Activated CD8-positive, alpha-beta T cell treated with anti-CD3 and anti-CD28 coated beads for 36 hours (primary cell): ENCODE results near the gene FAM47E. TPM values are rescaled to one million over a fixed set of nuclear protein-coding genes. Genes with fewer than 3 reads are reported as not detected.
A peak's percentile ranks its signal among the peaks of the same experiment; 100 is the strongest.

ENCODE experiments used
- ATAC-seq: fragments of 200-7000 bp; cut with Tn5 transposase; one replicate; pipeline ENCODE4 v1.10.0; 2021; ENCODE audit warnings: mild to moderate bottlenecking, moderate library complexity
- CTCF ChIA-PET: fragments of 350-600 bp; sonication (Branson Sonifier 250); formaldehyde crosslinking; loops from one replicate; lab custom pipeline; 2021; ENCODE audit warnings: antibody characterized with exemption; lab: Charles Lee
- POLR2A ChIA-PET: fragments of 350-600 bp; sonication (Branson Sonifier 250); formaldehyde crosslinking; loops from one replicate; lab custom pipeline; 2021; ENCODE audit warnings: antibody characterized with exemption; lab: Charles Lee
- DNase-seq: peaks from one replicate; pipeline ENCODE4 v3.0.0-alpha.2; 2020
- H3K27ac Mint-ChIP-seq: one replicate; pipeline ENCODE4 v1.8.0; 2021; ENCODE audit warnings: mild to moderate bottlenecking, mixed read lengths
- H3K27me3 Mint-ChIP-seq: one replicate; pipeline ENCODE4 v1.8.0; 2021; ENCODE audit warnings: mixed read lengths
- H3K36me3 Mint-ChIP-seq: one replicate; pipeline ENCODE4 v1.8.0; 2021; ENCODE audit warnings: low read depth, mixed read lengths
- H3K4me1 Mint-ChIP-seq: one replicate; pipeline ENCODE4 v1.8.0; 2021; ENCODE audit warnings: low read depth, mixed read lengths
- H3K4me3 Mint-ChIP-seq: one replicate; pipeline ENCODE4 v1.8.0; 2021; ENCODE audit warnings: mild to moderate bottlenecking, moderate library complexity, mixed read lengths
- H3K9me3 Mint-ChIP-seq: one replicate; pipeline ENCODE4 v1.8.0; 2021; ENCODE audit warnings: mixed read lengths
- intact Hi-C: fragments of 100-400 bp; cut with micrococcal nuclease; formaldehyde crosslinking; loops from one replicate; pipeline ENCODE4 v1.10.0; 2022
- total RNA-seq, 2 experiments: library from RNA; stranded (reverse); gene quantifications; one replicate each; pipeline ENCODE4 v1.2.3, GENCODE V29; 2021
- TF ChIP-seq, protein P1 (sequence below): fragments of 200-600 bp; IDR thresholded peaks from one replicate; pipeline ENCODE4 v1.8.0; 2022; ENCODE audit warnings: antibody characterized with exemption, mild to moderate bottlenecking

Gene FAM47E, protein sequence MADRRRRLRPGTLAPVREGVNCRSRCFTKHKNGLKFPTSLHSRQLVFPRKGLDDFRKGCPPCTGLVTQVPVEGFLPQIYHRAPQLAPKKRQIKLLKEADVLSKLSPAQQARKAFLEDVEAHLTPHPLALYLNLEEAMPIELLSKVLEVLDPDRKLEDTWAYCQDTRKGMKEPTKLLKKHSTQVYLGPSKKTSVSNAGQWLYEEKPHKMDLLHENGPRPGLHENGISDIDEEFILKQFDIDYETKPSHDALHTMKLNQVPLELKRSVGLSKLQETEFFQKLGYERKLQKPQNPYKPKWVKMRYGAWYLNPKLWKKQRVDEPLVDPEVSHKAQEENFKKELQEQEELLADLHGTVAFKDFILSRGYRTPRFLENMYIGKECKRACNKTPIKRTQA
- not detected for total RNA-seq

GRCh38 chr4:76251441-76252270 is at the start of gene FAM47E:
TSS of gene FAM47E (plus strand) at chr4:76251721. CDS start at chr4:76251747, 26 bp downstream.
- H3K4me3 Mint-ChIP-seq, result peak within 1 kb of the TSS; percentile 73
- ChIA-PET POLR2A (no interaction called here), CTCF (interaction anchor here (1.5 to 5.0 kb wide), 3 partner anchors 72 to 126 kb away, joined by 11 to 29 read pairs (median 17); no protein-coding TSS in a partner anchor)

DNA sequence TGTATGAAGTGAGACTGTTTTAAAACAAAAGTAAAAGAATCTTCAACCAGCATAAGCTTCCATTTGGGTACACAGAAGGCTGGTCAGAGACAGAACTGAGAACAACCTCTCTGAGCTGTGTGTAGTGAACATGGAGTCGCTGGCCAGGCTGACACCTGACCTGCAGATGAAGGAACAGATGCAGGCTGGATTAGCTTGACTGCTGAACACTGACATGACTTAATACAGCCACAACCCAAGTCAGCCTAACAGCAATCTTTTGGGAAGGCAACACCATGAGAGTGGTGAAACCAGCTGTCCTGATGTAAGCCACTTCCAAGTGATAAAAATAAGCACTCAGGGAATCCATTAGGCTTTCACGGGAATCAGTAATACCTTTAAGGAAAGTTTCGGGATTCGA is 48.0 kb upstream of the FAM47E start:
- no peak for ATAC-seq
- no peak for DNase-seq
- intact Hi-C loops, result no loop called here
- Mint-ChIP-seq H3K9me3 (no peaks in the 10 kb centered on the region), H3K36me3 (no peaks in the 10 kb centered on the region), H3K27ac (no peak overlapping the region), H3K27me3 (no peaks in the 10 kb centered on the region), H3K4me1 (peaks cover 44% of the 10 kb centered on the region), H3K4me3 (no peak overlapping the region)
- TF ChIP-seq, protein P1, sequence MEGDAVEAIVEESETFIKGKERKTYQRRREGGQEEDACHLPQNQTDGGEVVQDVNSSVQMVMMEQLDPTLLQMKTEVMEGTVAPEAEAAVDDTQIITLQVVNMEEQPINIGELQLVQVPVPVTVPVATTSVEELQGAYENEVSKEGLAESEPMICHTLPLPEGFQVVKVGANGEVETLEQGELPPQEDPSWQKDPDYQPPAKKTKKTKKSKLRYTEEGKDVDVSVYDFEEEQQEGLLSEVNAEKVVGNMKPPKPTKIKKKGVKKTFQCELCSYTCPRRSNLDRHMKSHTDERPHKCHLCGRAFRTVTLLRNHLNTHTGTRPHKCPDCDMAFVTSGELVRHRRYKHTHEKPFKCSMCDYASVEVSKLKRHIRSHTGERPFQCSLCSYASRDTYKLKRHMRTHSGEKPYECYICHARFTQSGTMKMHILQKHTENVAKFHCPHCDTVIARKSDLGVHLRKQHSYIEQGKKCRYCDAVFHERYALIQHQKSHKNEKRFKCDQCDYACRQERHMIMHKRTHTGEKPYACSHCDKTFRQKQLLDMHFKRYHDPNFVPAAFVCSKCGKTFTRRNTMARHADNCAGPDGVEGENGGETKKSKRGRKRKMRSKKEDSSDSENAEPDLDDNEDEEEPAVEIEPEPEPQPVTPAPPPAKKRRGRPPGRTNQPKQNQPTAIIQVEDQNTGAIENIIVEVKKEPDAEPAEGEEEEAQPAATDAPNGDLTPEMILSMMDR, result no peak
- POLR2A ChIA-PET, result interaction anchor here (0.6 kb wide), 1 partner anchor 84 kb away, joined by 3 read pairs; no protein-coding TSS in a partner anchor
- CTCF ChIA-PET, result interaction anchor here (1.7 kb wide), 1 partner anchor 24 kb away, joined by 7 read pairs; no protein-coding TSS in a partner anchor

More at GRCh38 chr4:76251441-76252270, at the start of gene FAM47E:
- DNase-seq (peak; percentile 57), ATAC-seq (peak; percentile 86)
- H3K4me1 Mint-ChIP-seq, result peaks cover 6% of the 10 kb centered on the region
- intact Hi-C loops, result no loop called here
- no peak within 1 kb of the TSS for H3K27ac Mint-ChIP-seq
- no peaks in the 10 kb centered on the region for H3K9me3 Mint-ChIP-seq
- TF ChIP-seq, protein P1, result peak; percentile 49
- peaks cover 59% of the 10 kb centered on the region for H3K27me3 Mint-ChIP-seq
- no peaks in the 10 kb centered on the region for H3K36me3 Mint-ChIP-seq

DNA sequence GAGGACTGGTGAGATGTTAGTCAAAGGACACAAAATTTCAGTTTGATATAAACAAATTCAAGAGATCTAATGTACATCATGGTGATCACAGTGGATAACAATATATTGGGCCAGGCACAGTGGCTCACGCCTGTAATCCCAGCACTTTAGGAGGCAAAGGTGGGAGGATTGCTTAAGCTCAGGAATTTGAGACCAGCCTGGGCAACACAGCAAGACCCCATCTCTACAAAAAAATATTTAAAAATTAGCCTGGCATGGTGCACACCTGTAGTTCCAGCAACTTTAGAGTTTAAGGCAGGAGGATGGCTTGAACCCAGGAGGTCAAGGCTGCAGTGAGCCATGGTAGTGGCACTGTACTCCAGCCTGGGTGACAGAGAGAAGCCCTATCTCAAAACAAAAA is 46.6 kb upstream of the FAM47E start:
- Mint-ChIP-seq H3K27me3 (no peaks in the 10 kb centered on the region), H3K27ac (no peak overlapping the region), H3K4me3 (no peak overlapping the region), H3K36me3 (no peaks in the 10 kb centered on the region), H3K9me3 (no peaks in the 10 kb centered on the region), H3K4me1 (peaks cover 36% of the 10 kb centered on the region)
- ChIA-PET CTCF (interaction anchor here (0.8 to 2.5 kb wide), 3 partner anchors 25 to 151 kb away, joined by 3 to 9 read pairs (median 3); no protein-coding TSS in a partner anchor), POLR2A (interaction anchor here (0.7 kb wide), 1 partner anchor 32 kb away, joined by 3 read pairs; no protein-coding TSS in a partner anchor)
- TF ChIP-seq, protein P1, result no peak
- intact Hi-C loops, result no loop called here
- ATAC-seq (no peak), DNase-seq (no peak)

- Mint-ChIP-seq H3K36me3 (no peaks in the 10 kb centered on the region), H3K9me3 (no peaks in the 10 kb centered on the region), H3K4me1 (peaks cover 33% of the 10 kb centered on the region), H3K27ac (no peak overlapping the region), H3K4me3 (no peak overlapping the region), H3K27me3 (no peaks in the 10 kb centered on the region)
- intact Hi-C loops, result no loop called here
- ChIA-PET CTCF (interaction anchor here (1.1 to 2.5 kb wide), 2 partner anchors 26 to 150 kb away, joined by 3 to 9 read pairs; no protein-coding TSS in a partner anchor), POLR2A (interaction anchor here (0.7 kb wide), 1 partner anchor 32 kb away, joined by 3 read pairs; no protein-coding TSS in a partner anchor)
- ATAC-seq (no peak), DNase-seq (no peak)
- TF ChIP-seq, protein P1, result no peak
Measured at GRCh38 chr4:76205476-76205875, 46.0 kb upstream of the FAM47E start.
